ENCODE data around the gene NRIP3.
A peak's percentile ranks its signal among the peaks of the same experiment; 100 is the strongest.
"Not testable (repeated sequence)": the region's sequence is repeated elsewhere in the genome, so short reads cannot be mapped to it uniquely, and the experiment has no call there.

The NRIP3 gene

DNA sequence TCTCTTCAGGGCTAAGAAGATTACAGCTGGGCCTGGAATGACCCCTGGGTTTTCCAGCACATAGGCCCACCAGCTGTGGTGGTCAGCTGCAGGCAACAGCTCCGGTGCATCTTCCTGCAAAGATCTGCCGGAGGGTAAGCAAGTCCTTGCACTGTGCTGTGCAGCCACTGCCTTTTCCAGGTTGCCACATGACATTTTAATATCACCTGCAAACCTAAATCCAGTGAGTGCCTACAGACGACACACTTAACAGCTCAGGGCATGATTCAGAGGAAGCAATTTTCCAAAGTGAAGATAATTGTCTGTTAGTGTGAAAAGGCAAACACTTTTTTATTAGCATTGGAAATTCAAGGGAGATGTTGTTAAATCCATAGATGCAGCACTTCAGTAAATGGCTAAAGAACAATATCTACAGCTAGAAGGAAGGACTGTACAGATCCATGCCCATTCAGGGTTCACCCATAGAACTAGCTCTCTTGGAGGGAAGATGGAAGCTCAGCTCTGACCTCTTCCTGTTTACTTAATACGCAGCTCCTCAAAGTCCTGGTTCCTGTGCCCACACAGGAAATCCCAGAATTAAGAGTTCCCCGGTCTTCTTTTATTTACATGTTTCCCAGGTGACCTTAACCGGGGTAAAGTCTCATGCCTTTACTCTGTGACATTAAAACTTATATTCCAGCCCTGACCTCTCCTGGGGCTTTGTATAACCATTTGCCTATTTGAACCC, 13.3 kb upstream of the NRIP3 start:
- DNase-seq (ENCODE audit: insufficient read length, low spot score), result no peak
- FAIRE-seq, result no peak

DNA sequence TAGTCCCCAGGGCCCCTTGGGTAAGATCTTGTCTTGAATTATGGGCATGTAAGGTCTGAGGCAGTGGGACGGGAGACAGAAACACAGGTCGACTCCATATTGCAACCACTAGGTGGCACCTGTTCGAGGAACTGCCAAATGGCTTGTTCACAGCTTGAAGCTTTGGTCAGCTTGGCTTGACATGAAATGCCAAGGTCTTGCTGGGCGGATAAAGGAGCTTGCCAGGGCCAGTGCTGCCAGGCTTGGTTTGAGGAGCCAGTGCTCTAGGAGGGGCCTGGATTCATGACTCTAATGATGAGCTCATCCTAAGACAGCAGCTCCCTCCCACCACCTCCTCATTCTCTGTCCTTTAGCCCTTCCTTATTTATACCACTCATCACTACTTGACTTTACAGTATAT, 11.9 kb upstream of the NRIP3 start:
- peak; percentile 45 for DNase-seq (ENCODE audit: insufficient read length, low spot score)
- TF ChIP-seq, protein P1, sequence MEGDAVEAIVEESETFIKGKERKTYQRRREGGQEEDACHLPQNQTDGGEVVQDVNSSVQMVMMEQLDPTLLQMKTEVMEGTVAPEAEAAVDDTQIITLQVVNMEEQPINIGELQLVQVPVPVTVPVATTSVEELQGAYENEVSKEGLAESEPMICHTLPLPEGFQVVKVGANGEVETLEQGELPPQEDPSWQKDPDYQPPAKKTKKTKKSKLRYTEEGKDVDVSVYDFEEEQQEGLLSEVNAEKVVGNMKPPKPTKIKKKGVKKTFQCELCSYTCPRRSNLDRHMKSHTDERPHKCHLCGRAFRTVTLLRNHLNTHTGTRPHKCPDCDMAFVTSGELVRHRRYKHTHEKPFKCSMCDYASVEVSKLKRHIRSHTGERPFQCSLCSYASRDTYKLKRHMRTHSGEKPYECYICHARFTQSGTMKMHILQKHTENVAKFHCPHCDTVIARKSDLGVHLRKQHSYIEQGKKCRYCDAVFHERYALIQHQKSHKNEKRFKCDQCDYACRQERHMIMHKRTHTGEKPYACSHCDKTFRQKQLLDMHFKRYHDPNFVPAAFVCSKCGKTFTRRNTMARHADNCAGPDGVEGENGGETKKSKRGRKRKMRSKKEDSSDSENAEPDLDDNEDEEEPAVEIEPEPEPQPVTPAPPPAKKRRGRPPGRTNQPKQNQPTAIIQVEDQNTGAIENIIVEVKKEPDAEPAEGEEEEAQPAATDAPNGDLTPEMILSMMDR (IDR thresholded peaks at IDR 0.05; ENCODE audit: insufficient read depth, missing control alignments), result peak; percentile 86
- FAIRE-seq, result no peak

More for the DNA sequence above, 13.3 kb upstream of the NRIP3 start:
- TF ChIP-seq, protein P1 (IDR thresholded peaks at IDR 0.05; ENCODE audit: insufficient read depth, missing control alignments), result no peak

GRCh38 chr11:9014826-9015225, 11.0 kb upstream of the NRIP3 start:
- DNase-seq (ENCODE audit: insufficient read length, low spot score) (no peak), FAIRE-seq (no peak)
- TF ChIP-seq, protein P1 (IDR thresholded peaks at IDR 0.05; ENCODE audit: insufficient read depth, missing control alignments), result no peak

GRCh38 chr11:9013373-9013772, 9.6 kb upstream of the NRIP3 start:
- no peak for FAIRE-seq
- no peak for DNase-seq (ENCODE audit: insufficient read length, low spot score)
- TF ChIP-seq, protein P1 (IDR thresholded peaks at IDR 0.05; ENCODE audit: insufficient read depth, missing control alignments), result no peak

DNA sequence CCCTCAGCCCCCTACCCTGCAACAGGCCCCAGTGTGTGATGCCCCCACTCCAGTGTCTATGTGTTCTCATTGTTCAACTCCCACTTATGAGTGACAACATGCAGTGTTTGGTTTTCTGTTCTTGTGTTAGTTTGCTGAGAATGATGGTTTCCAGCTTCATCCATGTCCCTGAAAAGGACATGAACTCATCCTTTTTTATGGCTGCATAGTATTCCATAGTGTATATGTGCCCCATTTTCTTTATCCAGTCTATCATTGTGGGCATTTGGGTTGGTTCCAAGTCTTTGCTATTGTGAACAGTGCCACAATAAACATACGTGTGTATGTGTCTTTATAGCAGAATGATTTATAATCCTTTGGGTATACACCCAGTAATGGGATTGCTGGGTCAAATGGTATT, 5.7 kb upstream of the NRIP3 start:
- FAIRE-seq, result not testable (repeated sequence)

GRCh38 chr11:9008661-9009060, 4.9 kb upstream of the NRIP3 start:
- TF ChIP-seq, protein P1 (IDR thresholded peaks at IDR 0.05; ENCODE audit: insufficient read depth, missing control alignments), result no peak
- FAIRE-seq (no peak), DNase-seq (ENCODE audit: insufficient read length, low spot score) (no peak)

More for the DNA sequence above, 5.7 kb upstream of the NRIP3 start:
- not testable (repeated sequence) for DNase-seq (ENCODE audit: insufficient read length, low spot score)

- no peak for FAIRE-seq
- TF ChIP-seq, protein P1 (IDR thresholded peaks at IDR 0.05; ENCODE audit: insufficient read depth, missing control alignments), result no peak
Measured at GRCh38 chr11:9008011-9008550, 4.3 kb upstream of the NRIP3 start.

More at GRCh38 chr11:9008011-9008550, 4.3 kb upstream of the NRIP3 start:
- no peak for DNase-seq (ENCODE audit: insufficient read length, low spot score)
